NCI-H1092 treated with DMSO at 0.1 percent for 48 hours (cell line): Measurements from ENCODE around the gene OPRM1.
"Not testable (repeated sequence)": the region's sequence is repeated elsewhere in the genome, so short reads cannot be mapped to it uniquely, and the experiment has no call there.

ENCODE experiments used
- DNase-seq: peaks from one replicate; lab custom pipeline; 2025; lab: John Stamatoyannopoulos, UW

OPRM1 gene

DNA sequence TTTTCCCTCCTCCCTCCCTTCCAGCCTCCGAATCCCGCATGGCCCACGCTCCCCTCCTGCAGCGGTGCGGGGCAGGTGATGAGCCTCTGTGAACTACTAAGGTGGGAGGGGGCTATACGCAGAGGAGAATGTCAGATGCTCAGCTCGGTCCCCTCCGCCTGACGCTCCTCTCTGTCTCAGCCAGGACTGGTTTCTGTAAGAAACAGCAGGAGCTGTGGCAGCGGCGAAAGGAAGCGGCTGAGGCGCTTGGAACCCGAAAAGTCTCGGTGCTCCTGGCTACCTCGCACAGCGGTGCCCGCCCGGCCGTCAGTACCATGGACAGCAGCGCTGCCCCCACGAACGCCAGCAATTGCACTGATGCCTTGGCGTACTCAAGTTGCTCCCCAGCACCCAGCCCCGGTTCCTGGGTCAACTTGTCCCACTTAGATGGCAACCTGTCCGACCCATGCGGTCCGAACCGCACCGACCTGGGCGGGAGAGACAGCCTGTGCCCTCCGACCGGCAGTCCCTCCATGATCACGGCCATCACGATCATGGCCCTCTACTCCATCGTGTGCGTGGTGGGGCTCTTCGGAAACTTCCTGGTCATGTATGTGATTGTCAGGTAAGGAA is at the start of gene OPRM1:
Gene OPRM1, plus strand, starts transcription at position 10 of the 612 bp plus-strand sequence. Its CDS starts 305 bp downstream, at position 315.
- DNase-seq: no peak

DNA sequence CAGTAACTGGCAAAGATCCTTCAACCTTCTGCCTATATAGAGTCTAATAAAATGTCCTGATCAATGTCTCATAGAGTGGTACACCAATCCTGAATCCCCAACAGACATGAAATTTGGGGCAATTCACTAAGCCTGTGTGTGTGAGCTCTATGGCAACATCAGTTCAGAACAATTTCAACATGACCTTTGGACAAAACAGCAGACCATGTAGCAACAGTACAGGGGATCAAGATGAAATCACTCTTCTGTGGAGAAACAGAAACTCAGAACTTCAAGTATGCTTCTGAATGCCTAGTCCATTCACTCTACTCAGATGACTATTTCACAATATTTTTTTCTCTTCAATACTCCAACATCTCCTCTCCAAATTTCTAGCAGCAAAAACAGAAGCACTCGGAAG is 49.1 kb upstream of the OPRM1 start:
- DNase-seq: no peak

DNA sequence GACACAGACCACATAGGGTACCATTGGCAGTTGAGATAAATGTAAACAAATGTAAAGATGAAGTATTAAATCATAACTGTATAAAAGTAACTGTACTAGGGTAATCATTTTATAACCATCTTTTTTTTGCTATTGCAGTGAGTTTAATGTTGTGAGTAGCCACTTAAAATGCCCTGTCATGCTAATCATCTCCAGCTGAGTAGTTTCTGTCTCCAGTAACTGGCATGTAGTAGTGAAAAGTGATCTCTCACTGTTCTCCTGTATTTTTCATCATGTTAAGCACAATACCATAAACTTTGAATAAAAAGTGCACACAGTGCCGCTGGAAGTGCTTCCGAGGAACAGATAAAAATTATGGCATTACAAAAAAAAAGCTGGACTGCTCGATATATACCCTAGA is 45.0 kb upstream of the OPRM1 start:
- no peak for DNase-seq

DNA sequence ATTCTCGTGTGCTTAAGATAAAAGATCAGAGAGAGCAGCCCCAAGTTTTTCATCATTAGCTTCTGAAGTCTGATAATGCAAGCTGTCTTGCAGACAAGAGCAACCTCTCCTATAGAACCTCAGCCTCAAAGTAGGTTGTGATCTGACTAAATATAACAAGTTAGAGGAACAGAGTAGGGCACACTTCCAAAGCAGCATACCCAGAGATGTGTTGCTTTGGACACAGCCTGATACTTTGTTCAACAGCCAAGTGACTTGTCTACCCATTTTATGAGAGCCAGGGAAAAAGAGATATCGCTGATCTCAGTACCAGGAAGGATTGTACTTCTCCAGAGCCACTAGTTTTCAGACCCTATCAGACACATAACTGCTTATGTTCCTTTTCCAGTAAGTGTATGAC is 44.2 kb upstream of the OPRM1 start:
- no peak for DNase-seq

DNA sequence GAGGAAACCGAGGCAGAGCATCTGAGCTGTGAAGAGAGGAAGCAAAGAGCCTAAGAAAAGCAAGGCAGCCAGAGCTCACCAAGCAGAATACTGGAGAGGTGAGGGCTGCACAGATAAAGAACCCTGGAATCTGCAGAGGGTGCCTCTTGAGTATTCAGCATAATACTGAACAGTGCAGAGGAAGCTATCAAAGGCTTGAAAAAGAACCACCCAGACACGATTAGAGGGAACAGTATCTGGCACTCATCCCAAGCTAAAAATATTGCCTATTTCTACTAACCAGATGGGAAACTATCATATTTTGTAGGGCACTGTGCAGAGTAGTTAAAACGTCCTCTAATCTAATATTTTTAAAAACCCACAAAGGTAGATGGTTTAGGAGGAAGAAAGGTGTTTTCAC is 41.8 kb upstream of the OPRM1 start:
- DNase-seq: no peak

DNA sequence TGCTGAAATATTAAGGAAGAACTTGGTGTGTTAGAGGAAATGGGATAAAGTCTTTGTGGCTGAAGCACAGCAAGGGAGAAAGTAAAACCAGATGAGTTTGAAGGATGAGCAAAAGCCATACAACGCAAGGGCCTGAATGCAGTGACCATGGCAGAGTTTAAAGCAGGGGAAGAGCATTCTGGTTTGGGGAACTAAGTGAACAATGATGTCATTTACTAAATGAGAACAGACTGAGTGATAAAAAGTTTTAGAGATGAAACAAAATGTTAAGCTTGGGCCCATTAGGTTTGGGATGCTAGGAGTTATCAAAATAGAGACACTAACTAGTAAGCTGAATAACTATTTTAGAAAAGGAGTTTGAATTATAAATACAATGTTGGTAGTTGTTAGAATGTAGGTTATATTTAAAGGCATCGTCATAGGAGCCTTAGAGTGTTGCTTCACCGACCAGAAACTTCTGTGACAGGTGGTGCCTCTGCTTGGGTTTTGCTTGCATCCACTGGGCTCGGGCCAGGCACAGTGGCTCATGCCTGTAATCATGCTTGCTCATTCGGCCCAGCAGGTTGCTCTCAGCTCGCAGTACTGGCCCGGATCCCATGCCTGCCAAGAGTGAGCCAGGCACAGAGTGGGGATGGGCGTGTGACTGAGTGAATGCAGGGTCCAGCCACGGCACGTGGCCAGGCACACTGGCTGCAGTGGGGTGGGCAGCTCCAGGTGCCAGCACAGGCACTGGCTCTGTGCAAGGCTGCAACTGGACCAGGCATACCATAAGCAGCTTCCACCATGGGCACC is 37.4 kb upstream of the OPRM1 start:
- DNase-seq: no peak

DNA sequence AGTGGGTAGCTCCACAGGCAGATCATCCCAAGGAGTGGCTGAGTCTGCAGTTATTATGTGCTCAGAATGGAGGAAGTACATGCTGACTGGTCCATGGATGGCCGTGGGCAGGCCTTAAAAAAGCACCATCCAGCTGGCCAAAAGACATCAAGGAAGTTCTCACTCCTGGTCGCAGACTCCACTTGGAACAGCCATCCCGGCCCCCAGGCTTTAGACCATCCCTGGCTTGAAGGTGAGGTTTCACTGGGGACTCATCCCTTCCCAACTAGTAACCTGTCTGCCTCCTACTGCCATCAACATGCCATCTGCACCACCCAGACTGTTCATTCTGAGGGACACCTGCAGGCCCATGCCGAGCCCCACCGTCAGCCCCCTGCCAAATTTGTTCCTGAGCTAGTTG is 36.1 kb upstream of the OPRM1 start:
- no peak for DNase-seq

DNA sequence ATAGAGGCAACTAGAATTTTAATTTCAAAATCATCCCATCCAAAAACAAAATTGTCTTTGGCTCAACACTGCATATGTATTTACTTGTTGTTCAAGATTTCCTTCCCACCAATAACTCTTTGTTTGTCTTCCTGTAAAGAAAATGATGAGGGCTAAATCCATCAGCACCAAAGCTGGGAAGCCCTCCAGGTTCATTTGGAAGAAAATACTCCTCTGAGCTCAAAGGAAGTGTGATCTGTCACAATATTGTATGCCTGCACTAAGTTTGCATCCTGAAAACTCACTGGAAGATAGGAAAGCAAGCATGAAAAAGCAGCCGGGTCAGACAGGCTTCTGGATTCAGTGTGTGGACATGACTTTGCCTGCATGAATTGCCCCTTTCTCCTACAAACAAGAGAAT is 28.7 kb upstream of the OPRM1 start:
- DNase-seq: no peak

DNA sequence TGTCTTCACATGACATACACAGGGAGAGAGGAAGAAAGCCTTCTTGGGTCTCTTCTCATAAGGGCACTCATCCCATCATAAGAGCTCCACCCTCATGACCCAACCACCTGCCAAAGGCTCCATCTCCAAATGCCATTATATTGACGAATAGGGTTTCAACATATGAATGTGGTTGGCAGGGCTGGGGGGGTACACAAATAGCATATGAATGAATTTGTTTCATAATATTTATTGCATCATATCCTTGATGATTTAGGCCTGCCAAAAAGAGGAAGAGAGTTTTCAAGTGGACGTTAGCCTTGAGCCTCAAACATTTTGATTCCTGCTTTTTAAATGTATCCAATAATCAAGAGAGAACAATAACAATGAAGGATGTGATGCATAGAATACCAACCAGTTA is 26.2 kb upstream of the OPRM1 start:
- DNase-seq: no peak

DNA sequence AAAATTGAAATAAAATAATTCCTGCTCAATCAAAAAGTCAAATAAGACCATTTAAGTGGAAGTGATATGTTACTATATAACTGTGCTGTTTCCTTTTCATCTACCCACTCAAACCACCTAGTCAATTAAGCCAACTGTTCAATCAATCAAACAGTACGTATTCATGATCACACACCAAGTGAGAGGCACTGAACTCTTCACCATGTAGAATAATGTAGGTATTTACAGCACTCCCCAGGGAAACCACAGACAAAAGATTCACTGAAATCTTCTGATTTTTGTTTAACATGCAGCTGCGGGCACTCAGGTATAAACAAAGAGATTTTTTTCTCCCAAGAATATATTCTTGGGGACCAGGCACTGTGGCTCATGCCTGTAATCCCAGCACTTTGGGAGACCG is 21.3 kb upstream of the OPRM1 start:
- no peak for DNase-seq

DNA sequence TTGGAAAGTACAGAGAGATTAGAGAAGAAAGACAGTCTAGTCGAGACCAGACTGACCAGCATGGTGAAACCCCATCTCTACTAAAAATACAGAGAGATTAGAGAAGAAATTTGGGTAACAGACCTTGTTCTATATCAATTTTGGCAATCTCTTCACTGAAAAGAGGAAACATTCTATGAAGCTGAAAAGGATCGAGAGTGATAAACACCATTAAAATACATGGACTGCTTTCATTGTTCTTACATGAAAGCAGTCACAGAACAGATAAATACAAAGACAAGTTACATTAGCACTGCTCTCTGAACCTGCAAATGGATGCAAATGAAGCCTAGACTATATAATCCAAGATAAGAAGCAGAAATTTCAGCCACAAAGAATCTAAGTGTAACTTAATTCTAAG is 8.4 kb upstream of the OPRM1 start:
- no peak for DNase-seq

DNA sequence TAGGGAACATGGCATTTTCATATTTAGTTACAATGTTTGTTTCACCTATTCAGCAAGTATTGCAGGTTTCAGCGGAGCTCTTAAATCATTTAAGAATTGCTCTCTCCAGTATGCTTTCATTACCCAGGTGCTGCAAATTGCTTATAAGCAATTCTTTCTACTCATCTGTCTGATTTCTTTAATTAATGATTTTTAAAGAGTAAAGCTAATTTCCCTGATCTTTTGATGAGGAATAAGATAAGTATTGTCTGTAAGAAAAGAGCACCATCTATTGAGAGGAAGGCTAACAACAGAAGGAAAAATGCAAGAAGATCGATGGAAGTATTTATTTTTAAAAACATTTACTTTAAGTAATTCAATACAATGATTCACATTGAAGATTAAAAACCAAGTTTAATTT is 2.0 kb downstream of the OPRM1 start:
- DNase-seq: no peak

DNA sequence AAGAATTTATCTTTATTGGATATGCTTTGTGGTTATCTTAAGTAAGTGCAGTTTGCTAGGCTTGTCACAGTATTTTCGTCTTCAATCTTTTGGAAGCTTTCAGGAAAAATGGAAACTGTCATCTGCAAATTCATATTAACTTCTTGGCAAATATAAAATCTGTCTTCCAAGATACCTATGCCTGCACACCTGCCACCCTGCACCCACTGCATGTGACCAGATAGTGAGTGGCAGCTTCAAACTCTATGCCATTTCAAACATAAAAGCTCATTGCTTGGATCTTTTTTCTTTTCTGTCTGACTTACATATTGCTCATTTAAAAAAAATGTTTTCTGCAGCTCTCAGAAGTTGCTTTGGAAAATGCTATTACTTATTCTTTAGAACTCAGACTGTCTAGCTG is 14.1 kb downstream of the OPRM1 start:
- DNase-seq: no peak

DNA sequence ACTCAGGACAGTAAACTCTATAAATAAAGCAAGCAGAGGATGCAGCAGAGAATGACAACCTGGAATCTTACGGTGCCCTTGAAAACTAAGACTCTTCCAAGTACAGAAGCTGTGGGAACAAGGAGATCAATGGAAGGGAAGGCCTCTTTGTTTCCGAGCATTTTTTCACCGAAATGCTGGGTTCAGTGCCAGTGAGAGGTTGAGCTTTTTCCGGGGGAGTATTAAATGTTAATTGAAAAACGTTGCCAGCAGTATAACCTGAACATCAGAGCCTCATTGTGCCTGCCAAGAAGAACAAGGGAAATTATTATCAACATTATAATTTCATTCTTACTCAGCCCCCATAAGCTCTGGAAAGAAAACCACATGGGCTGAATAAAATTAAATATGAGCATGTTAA is 17.5 kb downstream of the OPRM1 start:
- DNase-seq: no peak

DNA sequence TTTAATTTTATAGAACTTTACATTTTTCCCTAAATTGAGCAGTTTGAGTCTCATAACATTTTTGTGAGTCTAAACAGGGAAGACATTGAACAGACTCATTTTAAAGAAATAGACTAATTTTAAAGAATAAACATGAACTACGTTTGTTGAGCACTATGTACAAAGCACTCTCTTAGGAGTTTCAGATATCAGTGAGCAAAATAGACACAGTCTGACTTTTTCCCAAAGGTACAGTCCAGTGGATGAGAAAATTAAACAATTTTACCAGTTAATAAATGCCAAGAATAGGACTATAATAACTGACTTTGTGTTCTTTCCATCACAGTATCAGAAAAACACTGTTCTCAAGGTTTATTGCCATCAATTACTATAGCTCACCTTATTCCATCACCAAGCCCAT is 18.1 kb downstream of the OPRM1 start:
- DNase-seq: no peak

DNA sequence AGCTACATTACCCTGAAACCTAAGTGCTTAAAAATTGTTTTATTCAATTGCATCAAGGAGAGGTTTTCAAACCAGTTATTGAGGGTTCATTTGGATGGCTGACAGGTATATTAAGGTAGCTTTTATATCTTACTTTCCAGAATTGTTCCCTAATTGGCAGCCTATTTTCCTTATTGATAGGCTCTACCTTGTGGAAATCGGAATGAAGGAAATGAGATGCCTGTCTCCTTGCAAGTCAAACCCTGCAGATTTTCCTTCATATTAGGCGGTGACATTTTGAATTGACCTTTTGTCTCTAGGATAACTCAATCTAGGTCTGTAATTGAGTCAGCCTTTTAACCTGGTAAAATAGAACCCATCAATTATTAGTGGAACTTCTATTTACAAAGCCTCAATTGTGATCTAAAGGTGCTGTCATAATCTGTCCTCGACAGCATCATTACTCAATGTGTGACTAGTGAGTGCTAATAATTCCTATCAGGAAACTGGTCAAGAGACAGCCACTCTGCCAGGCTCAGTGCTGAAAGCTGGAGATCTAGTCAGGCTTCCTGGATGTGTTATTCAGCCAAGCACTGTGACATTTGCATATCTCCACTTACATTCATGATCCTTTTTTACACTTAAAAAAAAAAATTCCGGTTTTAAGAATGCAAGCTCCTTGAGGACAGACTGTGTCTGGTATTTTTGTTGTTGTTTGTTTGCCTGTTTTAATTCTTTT is 20.1 kb downstream of the OPRM1 start:
- DNase-seq: no peak

DNA sequence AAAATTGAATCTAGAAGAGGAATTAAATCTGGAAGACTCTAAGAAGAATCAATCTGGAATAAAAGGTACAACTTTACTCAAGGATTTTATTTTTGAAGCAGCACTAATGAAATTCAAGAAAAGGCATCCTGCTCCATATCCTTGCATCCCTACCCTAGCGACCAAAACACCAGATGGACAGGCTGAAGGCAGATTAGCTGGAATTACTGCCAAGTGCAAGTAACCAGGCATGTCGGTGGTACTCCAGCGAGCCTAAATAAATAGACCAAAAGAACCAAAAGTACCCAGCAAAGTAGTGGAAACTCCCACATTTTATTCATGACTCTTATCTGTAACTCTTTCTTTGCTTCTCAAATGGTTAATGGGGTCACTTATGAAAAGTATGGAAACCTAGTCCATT is 21.0 kb downstream of the OPRM1 start:
- DNase-seq: no peak

DNA sequence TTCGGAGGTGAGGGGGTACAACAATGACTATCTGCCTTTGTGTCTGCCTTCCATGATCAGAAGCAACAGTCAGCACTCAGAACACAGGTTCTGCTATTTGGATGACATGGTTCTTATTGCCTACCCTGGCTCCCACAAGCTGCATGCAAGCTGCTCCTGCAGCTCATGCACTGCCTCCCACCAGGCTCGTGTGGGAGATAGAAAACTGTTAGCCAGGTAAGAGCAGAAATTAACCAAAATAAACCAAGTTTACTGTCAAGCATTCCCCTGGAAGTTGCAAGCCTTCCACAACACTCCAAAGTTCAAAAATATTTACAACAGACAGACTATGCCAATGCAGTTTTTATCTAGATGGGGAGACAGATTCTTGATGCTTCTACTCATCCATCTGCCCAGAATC is 31.0 kb downstream of the OPRM1 start:
- DNase-seq: no peak

DNA sequence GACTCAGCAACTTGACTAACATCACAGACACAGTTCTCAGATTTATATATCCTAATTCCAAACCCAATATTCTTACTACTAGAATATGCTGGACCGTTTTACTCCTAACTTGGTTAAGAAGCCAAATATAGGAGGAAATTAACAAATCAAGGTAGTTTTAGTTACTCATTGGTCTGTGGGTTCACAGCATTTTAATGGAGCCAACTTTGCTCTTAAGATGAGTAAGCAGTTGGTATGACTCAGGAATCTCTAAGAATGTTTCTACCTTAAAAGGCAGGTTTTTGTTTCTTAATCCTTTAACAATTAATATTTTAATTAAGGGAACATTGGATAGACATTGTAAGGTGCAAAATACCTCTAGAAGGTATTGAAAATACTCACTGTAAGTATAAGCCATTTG is 31.6 kb downstream of the OPRM1 start:
- DNase-seq: no peak

DNA sequence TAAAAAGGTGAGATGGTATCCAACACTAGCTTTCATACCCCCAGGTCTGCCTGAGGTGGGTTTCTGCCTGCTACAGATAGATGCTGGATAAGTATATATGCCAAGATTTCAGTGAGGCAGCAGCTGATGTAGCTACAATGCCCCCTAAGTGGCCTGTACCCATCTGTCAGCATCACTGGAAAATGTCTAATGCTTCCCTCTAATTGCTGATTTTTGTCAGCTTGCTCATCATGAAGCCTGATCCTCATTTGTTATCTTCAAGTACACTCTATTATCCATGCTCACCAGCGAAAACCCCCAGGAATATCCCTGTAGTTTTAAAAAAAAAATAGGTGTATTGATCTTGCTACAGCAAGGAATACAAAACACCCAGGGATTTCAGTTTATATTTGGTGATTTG is 32.2 kb downstream of the OPRM1 start:
- DNase-seq: no peak

DNA sequence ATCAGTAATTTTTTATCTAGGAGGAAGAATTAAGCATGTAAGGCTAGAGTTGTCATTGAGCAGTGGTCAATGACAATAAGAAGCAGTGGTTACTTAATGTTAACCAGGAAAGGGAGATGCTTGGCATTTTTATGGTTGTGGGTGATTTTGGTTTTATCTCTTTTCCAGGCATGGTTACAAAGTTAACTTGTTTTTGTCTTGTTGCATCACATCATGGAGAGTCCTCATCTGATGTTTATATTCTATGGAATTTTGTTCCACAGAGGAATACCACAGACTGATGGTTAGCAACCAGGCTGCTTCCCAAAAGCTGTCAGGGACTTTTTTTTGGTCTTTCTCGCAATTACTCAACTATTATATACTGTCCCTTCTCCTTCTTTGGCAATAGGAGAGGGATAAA is 32.7 kb downstream of the OPRM1 start:
- no peak for DNase-seq

DNA sequence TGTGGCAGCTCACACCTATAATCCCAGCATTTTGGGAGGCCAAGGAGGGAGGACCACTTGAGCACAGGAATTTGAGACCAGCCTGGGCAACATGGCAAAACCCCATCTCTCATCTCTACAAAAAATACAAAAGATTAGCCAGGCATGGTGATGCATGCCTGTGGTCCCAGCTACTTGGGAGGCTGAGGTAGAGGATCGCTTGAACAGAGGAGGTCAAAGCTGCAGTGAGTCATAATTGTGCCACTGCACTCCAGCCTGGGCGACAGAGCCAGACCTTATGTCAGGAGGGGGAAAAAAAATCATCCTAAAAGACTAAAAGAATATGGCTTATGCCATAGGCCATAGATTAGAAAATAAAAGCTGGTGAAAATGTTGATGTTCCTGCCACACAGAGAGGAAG is 39.6 kb downstream of the OPRM1 start:
- not testable (repeated sequence) for DNase-seq

DNA sequence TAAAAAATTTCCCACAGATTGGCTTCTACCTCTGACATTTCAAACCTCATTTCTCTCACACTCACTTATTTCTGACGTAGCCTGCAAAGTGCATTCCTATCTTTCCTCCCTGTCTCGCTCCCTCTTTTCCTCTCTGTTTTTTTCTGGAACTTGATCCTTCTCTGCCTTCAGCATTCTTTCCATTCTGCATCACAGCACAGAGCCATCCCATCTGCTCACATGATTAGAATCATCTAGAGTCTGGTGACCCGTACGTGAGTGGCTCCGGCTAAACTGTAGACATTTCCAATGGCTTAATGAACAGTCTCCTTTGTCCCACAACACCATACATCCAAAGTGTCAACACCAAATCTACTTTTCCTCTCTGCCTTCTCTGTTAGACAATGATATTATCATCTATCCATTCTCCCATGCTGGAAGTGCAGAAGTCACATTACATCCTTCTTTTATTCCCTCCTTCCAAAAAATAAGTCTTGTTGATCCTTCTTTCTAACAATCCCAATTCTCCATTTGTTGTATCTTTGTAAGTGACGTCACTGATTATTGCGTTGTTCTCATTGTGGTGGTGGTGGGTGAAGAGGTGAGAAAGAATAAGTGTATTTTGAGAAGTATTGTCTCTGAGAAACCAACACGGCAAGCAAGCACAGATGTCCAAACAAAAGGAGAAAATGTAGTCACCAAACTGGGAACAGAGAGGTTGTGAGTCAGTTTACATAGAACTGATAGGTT is 41.6 kb downstream of the OPRM1 start:
- no peak for DNase-seq
